T1000 (cell line): ENCODE data around the gene SPEN.

ENCODE experiments used
- DNase-seq: peaks from one replicate; lab custom pipeline; 2025; ENCODE audit warnings: mixed read lengths; lab: John Stamatoyannopoulos, UW

SPEN gene

DNA sequence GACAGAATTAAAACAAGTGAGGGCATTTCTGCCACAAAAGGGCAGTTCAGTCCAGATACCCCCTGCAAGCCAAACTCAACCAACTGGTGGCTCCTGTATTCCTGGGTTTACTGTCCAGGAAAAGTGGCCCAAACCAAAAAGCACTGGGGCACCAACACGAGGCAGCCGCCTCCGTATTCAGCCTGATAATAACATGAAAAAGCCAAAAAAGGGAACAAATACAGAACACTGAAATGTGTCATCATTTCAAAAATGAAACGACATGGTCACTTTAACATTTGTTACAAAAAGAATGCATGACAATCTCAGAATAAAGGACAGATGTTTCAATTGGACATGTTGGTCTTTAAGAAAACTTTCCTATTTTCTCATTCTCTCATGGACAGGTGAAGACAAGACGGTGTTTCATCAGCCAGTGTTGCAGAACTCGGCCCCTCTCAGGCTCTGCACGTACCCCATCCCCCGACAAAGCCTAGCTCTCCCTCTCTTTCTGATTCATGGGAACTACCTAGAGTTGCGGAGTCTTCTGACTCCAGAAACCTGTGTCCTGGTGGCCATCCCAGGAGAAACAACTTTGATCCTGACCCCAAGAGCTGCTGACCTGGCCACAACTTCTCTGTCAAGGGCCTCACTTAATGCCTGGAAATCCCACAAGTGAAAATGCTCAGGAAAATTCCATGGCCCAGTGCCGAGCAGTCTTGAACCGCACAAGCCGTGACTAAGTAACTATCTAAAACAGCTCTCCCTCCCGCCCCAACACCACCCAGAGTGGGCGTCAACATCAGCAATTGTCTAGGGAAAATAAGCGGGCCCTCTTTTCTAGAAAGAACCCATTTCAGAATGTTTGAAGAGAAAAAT lies 101.3 kb downstream of the SPEN start:
- DNase-seq: peak; percentile 71

GRCh38 chr1:15949453-15950245 lies 102.1 kb downstream of the SPEN start:
- DNase-seq: peak; percentile 96

DNA sequence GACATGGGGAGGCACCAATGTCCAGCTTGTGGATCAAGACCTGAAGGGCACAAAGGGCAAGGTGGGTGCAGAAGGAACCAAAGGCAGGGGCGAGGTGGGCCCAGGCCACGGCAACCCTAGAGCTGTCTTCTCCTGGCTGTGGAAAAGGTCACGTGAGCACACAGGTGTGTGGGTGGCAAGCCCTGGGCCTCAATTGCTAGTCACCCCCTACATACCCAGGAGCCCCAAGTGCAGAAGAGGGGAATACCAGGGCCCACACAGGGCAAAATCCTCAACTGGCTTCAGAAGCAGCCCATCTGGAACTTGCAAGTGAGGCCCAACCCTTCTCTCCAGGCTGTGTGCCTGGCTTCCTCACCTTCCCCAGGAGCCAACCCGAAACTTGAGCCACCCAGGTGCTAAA lies 102.8 kb downstream of the SPEN start:
- DNase-seq: no peak

DNA sequence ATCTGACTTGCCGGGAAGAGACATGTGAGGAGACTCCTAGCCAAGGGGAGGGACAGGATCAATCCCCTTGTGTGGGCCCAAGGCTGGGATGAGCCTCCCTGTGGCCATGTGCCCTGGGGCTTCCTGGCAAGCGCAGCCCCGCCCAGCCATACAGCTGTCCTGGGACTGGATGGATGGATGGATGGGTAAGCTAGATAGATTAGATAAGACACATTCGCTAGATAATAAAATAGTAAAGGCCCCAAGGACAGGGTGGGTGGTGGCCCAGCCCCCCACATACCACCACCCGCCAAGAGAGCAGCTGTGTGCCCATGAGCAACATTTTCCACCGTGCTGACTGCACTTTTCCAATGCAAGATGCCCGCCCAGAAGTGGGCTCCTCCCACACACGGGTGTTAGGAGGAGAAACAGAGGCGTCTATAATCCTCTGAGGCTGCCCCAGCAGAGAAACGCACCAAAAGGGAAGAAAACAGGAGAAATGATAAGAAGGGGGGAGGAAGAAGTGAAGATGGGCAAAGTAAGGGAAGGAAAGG lies 103.3 kb downstream of the SPEN start:
- peak; percentile 84 for DNase-seq

DNA sequence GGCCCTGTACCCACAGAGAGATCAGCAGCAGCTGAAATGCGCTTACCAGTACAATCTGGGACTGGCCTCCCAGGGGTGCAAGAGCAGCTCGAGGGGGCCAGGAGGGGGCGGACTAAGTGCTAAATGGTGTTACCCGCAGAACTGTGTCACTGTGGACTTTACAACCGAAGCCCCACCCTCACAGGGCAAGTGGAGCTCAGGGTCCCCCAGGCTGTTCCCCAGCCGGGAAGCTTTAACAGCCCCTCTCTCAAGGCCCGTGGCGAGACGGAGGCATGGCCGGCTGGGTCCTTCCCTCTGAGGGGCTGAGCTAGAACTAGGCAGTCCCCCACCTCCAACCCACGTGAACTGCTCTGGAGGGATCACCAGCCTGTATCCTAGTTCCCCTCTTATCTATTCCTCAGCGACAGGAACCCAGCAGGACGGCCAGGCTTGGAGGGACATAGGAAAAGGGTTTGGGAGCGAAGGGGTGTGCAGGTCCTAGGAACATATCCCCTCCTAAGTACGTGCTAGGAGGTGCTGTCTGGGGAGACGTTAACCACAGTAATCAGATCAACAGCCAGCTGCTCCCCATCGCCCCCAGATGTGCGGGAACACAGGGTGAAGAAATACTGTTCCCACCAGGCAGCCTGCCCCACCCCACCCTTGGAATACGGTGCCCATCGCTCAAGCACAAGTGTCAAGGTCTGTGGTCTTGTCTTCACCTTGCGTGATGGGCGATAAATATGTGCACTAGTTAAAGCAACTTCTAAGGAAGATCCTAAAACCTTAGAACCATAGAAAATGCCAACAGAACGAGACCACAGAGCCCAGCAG lies 104.0 kb downstream of the SPEN start:
- peak; percentile 62 for DNase-seq

DNA sequence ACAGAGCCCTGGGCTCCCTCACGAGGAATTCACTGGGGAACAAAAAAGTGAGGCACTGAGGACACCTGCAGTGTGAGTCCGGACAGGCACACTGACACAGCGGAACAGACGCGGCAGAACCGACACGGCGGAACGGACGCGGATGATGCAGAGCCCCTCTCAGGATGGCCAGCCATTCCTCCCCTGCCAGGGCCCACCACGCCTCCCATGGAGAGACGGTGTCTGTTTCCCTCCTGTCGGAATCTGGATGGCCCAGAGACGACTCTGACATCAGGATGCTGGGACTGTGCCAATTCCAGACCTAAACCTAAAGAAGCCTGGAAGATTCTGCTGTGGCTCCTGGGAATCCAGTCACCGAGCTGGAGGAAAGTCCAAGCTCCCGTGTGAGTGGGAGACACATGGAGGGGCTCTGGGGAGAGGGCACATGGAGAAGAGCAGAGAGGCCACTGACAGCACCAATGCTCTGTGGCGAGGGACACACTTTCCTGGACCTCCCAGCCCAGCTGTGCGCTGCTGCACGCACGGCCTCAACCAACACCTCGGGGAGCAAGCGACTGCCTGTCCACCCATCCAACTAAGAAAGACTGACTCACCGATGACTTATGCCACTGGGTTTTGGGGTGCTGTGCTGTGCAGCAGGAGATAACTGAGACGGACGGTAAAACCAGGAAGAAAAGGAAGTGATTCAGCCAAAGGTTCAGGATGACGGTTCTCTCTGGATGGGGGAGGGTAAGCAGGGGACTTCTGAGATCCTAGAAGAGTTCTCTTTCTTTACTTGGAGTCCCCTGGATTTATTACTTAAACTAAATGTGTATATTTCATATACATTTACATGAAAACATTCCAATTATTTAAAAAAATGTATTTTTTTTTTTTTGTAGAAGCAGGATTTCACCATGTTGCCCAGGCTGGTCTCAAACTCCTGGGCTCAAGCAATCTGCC lies 105.1 kb downstream of the SPEN start:
- DNase-seq: peak; percentile 78

GRCh38 chr1:15953294-15953771 lies 105.8 kb downstream of the SPEN start:
- DNase-seq: no peak

GRCh38 chr1:15953791-15954241 lies 106.3 kb downstream of the SPEN start:
- DNase-seq: no peak

DNA sequence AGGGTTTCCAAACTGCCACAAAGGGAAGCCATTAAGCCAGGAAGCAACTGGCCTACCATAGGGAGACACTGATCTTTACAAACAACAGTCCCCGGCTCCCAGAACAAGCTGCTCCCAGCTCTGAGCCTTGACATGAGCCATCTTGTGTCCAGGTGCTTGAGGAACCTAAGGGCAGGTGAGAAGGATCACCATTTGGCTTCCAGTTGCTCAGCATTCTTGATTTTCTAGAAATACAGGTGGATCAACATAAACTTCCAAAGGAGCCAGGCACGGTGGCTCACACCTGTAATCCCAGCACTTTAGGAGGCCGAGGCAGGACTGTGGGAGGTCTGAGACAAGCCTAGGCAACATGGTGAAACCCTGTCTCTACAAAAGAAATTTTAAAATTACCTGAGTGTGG lies 106.8 kb downstream of the SPEN start:
- no peak for DNase-seq

DNA sequence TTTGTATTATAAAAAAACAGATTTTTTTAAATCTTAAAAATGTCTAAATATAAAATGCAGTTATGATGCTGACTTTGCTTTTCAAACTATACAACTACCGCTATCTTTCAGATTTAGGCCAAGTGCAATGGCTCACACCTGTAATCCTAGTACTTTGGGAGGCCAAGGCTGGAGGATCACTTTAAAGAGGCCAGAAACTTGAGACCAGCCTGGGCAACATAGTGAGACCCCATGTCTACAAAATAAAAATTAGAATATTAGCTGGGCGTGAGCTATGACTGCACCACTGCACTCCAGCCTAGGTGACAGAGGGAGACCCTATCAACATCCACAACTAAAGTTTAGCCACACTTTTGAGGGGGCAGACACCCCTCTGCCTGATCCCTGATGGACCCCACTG lies 108.0 kb downstream of the SPEN start:
- DNase-seq: no peak

- no peak for DNase-seq
Observed at GRCh38 chr1:15956150-15956549, 108.6 kb downstream of the SPEN start.

GRCh38 chr1:15957221-15958095 lies 110.0 kb downstream of the SPEN start:
- DNase-seq: no peak

DNA sequence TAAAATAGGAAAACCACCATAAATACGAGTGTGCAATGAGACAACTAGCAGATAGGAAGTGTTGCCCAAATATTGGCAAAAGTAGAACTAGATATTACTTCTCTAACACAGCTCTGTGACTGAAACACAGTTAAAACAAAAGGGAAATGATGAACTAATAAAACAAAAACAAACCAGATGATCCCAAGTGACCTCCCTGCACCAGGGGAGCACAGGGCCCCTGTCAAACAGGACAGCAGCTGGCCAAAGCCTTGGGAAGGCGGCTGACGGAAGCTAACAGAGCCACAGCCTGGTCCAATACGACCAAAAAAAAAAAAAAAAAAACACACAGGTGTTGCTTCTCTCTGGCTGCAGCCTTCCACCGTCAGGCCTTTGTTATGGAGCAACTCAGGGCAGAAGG lies 110.6 kb downstream of the SPEN start:
- DNase-seq: no peak

DNA sequence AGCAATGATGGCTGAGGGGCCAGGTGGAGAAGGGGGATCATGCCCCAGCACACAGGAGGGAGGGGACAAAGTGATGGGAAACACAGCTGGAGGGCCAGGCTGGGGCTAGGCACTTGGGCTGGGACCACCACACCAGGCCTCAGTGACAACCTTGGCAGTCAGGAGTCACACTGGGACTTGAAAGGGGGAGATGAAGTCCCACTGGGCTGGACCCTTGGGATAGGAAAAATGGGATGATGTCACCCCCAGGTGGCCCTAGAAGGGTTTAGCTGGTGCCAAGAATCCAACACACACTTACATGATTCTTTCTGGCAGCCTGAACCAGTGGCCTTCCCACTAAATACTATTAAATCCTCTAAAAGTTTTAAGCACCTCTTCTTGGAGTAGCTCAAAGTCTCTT lies 111.3 kb downstream of the SPEN start:
- no peak for DNase-seq

- no peak for DNase-seq
Observed at GRCh38 chr1:15959424-15959823, 111.9 kb downstream of the SPEN start.

DNA sequence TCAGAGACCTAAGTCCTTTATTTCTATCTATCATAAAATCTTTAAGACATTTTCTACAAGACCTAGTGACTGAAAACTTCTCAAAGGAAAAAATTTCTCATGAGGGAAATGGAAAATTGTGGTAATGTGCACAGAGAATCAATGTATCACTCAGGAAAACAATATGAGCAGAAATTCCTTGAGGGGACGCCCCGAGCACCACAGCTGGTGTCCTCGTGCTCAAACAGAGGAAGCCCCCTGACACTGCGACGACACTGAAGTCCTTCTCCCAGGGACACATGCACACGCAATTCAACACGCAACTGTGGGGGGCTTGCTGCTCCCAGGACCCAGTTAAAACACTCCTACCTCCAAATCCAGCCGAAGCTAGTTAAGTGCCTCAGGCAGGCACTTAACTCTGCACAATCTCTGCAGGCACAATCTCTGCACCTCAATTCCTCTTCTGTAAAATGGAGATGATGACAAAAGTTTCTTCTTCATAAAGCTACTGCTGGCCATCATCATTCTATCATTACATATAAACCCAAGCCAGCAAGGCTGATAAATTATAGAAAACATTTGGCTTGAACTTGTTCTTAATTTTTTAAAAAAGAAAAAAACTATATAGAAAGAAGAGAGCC lies 112.4 kb downstream of the SPEN start:
- DNase-seq: no peak

DNA sequence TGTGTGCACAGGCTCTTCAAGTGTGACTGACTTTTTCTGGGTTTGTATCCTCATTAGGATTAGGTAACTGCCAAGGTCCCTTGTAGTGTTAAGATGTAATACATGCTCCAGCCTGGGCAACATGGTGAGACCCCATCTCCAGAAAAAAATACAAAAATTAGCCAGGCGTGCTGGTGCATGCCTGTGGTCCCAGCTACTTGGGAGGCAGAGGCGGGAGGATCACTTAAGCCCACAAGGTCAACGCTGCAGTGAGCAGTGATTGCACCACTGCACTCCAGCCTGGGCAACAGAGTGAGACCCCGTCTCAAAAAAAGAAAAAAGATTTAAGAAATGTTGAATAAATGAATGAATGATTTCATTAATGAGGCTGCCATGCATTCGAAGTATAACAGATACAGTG lies 113.3 kb downstream of the SPEN start:
- DNase-seq: no peak

- no peak for DNase-seq
Observed at GRCh38 chr1:15961492-15961891, 114.0 kb downstream of the SPEN start.

GRCh38 chr1:15962176-15962575 lies 114.7 kb downstream of the SPEN start:
- no peak for DNase-seq
